ENCODE data around the gene NOVA2.

The NOVA2 gene

DNA sequence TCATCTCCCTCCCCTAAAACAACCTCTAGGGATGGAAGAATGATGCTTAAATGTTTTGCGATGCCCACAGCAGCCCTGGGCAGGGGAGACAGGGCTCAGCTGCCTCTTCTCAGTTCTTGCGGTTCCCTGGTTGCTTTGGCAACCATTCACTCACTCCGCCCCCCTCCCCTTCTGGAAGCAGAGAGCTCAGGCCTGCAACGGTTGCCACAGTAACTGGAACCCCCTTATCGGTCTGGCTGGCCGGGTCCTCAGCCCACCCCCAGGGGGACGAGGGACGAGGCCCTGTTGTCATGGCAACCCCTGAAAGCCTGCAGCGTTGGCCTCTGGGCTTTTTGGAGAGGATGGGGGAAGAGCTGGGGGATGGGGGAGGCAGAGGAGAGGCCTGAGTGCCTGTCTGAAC is 19.5 kb downstream of the NOVA2 start:
- TF ChIP-seq, protein P1, sequence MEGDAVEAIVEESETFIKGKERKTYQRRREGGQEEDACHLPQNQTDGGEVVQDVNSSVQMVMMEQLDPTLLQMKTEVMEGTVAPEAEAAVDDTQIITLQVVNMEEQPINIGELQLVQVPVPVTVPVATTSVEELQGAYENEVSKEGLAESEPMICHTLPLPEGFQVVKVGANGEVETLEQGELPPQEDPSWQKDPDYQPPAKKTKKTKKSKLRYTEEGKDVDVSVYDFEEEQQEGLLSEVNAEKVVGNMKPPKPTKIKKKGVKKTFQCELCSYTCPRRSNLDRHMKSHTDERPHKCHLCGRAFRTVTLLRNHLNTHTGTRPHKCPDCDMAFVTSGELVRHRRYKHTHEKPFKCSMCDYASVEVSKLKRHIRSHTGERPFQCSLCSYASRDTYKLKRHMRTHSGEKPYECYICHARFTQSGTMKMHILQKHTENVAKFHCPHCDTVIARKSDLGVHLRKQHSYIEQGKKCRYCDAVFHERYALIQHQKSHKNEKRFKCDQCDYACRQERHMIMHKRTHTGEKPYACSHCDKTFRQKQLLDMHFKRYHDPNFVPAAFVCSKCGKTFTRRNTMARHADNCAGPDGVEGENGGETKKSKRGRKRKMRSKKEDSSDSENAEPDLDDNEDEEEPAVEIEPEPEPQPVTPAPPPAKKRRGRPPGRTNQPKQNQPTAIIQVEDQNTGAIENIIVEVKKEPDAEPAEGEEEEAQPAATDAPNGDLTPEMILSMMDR (IDR thresholded peaks at IDR 0.05): no peak

DNA sequence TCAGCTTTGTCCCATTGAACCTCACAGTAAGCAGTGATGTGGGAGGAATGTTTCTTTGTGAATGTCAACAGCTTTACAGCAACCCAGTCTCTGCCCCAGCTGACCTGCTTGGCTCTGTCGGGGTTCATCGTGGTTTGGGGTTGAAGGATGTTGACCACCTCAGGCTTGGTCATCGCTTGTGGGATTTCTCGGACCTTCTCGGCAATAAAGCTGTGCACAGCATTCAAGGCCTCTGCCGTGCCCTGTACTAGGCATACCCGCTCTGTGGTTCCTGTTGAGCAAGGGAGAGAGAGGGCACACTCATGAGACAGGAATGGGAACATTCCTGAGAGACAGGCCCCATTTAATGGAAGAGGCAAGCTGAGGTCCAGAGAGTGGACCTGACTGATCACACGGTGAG is 20.0 kb downstream of the NOVA2 start:
- TF ChIP-seq, protein P1 (IDR thresholded peaks at IDR 0.05): no peak

DNA sequence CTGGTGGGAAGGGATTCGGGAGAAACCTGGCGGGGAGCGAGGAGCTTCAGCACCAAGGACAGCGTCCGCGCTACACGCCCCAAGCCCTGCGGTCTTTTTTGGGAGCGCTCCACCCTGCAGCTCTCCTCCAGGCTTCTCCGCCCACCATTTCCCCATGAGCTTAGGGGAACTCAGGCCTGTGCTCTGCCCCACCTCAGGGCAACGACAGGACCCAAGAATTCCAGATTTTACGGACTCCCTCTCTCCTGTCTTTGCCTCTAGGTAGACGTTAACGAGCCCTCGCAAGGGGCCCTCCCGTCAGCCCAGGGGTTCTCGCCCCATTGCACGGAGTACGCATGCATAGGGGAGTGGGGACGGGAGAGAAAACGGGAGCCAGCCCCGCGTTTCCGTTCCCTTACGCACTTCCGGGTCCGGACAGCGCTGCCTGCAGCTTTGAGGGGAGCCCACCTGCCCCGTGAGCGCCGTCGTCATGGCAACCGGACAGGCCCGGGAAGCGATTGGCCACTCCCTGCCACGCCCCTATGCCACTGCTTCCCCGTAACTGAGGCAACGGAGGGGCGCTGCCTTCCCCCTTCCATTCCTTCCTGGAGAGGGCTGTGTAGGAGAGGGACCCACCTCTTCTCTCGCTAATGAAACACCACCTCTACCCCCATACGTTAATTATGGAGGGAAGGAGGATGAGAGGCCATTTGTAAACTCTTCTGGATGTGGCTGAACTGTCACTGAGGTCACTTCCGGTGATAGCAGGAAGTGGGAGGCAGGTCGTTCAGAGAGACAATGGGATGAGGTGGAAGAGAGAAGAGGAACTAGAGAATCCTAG is 20.8 kb downstream of the NOVA2 start:
- TF ChIP-seq, protein P1 (IDR thresholded peaks at IDR 0.05): no peak

DNA sequence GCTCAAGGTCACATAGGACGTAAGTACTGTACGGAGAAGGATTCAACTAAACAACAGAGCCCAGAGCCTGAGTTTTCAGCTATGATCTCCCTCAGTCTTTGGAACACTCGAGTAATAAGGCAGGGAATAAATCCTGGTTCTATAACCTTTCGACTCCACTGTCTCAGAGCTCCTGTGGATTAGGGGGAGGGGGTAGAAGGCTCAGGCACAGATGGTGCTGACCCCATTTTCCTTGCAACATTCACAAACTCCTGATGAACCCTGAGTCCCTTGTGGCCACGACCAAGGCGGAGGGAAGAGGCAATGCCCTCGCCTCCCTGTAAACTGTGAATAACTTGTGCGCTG is 21.4 kb downstream of the NOVA2 start:
- TF ChIP-seq, protein P1 (IDR thresholded peaks at IDR 0.05): no peak

DNA sequence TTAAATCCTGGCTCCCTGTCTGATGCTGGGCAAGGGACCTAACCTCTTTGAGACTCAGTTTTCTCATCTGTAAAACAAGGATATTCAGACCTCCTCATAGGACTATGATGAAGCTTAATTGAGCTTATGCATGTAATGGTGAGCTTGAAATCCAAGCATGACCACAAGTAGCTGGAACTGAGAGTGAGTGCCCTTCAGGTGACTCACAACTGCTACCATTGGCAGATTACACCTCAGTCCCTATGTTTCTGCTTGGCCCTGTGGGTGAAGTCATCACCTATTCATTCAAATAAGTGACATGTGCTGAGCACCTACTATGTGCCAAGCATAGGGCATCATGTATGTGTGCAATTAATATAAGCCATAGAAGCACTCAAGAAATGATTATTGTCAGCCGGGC is 25.7 kb downstream of the NOVA2 start:
- TF ChIP-seq, protein P1 (IDR thresholded peaks at IDR 0.05): no peak

DNA sequence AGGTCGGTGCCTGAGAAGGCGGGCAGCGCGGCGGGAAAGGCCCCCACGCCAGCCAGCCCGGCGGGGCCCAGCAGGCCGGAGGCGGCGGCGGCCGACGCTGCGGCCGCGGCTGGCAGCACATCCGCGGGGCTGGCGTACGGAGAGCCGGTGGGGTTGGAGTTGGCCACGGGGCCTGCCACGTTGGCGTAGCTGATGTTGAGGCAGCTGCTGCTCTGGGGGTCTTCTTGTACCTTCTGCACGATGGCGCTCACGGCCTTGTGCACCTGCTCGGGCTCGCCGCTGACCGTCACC is 33.2 kb downstream of the NOVA2 start:
- TF ChIP-seq, protein P1 (IDR thresholded peaks at IDR 0.05): no peak

DNA sequence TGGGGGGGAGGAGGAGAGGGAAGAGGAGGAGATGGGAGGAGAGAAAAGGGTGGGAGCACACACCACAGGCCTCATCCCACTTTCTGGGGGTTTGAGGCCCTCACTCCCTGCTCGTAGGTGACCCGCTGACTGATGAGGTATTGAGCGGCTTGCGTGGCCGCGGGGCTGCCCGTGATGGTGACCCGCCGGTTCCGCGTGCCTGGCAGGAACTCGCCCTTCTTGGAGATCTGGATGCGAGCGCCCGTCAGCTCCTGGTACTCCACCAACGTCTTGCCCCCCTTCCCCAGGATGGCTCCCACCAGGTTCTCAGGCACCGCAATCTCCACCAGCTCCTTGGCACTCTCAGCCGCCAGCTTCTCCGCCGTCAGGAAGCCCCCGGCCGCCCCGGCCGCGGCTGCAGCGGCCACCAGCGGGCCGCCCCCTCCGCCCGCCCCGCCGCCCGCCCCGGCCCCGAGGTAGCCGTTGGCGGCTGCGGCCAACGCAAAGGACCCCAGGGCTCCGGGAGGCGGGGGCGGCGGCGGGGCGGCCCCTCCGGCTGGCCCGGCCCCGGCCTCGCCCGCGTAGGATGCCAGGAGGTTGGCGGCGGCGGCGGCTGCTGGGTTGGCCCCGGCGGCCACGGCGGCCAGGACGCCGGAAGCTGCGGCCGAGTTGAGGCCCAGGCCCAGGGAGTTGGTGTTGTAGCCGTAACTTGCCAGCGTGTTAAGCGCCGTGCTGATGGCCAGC is 33.7 kb downstream of the NOVA2 start:
- TF ChIP-seq, protein P1 (IDR thresholded peaks at IDR 0.05): no peak
